RWPE1 (cell line): ENCODE measurements around the gene DHRS9.
A peak's percentile ranks its signal among the peaks of the same experiment; 100 is the strongest.

Source experiments
- CTCF ChIA-PET: fragments of 350-600 bp; sonication (Branson Sonifier 250); formaldehyde crosslinking; extraction: SDS; loops from one replicate; lab custom pipeline; 2021; lab: Yijun Ruan, JAX
- POLR2A ChIA-PET: fragments of 400-600 bp; formaldehyde crosslinking; extraction: SDS; loops from one replicate; lab custom pipeline; 2020; ENCODE audit warnings: antibody characterized with exemption; ENCODE audit not compliant: low non-redundant PET; lab: Yijun Ruan, JAX
- DNase-seq: peaks from one replicate; pipeline ENCODE4 v3.0.0; 2012; ENCODE audit warnings: low spot score
- H3K27ac ChIP-seq: fragments of 450-650 bp; 2 replicates; pipeline ENCODE4 v1.5.1; 2017
- TF ChIP-seq, protein P1 (sequence below): fragments of 450-650 bp; conservative IDR thresholded peaks from 2 replicates; pipeline ENCODE4 v1.5.1; 2017; ENCODE audit warnings: low read depth, mild to moderate bottlenecking

DHRS9 gene

DNA sequence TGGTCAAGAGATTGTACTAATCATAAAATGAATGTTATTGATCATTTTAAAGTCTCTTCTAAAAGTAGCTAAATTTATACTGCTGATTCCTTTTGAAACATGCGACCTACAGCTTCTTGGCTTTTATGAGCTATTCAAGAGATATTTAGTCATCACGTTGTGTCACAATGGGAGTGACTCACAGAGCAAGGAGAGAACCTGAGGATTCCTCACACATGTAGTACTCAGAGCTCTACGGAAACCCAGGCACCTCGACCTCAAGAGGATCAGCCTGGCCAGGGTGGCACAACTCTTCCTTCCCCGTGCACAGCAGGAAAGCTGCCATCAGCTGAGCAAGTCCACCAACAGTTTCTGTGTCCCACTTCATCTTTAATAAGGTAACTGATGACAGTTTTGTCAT is at the start of gene DHRS9:
Gene DHRS9 (plus strand): TSS at position 223 of the 400 bp plus-strand sequence. CDS start 12,019 bp downstream, outside the sequence.
- CTCF ChIA-PET = interaction anchor here (0.9 kb wide), 1 partner anchor 40 kb away, joined by 4 read pairs; no protein-coding TSS in a partner anchor
- DNase-seq = peak; percentile 84
- TF ChIP-seq, protein P1, sequence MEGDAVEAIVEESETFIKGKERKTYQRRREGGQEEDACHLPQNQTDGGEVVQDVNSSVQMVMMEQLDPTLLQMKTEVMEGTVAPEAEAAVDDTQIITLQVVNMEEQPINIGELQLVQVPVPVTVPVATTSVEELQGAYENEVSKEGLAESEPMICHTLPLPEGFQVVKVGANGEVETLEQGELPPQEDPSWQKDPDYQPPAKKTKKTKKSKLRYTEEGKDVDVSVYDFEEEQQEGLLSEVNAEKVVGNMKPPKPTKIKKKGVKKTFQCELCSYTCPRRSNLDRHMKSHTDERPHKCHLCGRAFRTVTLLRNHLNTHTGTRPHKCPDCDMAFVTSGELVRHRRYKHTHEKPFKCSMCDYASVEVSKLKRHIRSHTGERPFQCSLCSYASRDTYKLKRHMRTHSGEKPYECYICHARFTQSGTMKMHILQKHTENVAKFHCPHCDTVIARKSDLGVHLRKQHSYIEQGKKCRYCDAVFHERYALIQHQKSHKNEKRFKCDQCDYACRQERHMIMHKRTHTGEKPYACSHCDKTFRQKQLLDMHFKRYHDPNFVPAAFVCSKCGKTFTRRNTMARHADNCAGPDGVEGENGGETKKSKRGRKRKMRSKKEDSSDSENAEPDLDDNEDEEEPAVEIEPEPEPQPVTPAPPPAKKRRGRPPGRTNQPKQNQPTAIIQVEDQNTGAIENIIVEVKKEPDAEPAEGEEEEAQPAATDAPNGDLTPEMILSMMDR = no peak
- peak within 1 kb of the TSS; percentile 59 for H3K27ac ChIP-seq
- POLR2A ChIA-PET = no interaction called here

DNA sequence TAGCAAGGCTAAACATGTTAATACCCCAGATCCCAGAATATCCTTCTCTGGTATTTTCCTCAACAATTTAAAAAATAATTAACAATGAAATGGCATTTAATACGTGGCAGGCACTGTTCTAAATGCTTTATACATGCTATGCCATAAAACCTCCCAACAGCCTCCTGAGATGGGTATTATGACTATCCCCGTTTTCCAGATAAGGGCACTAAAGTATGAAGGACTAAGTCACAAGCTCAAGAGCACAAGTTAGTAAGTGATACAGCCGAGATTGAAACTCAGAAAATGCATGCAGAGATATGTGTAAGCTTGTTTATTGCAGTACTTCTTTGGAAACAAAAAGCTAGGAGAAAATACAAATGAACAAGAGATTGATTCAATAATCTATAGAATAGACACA is 46.2 kb upstream of the DHRS9 start:
- POLR2A ChIA-PET = no interaction called here
- CTCF ChIA-PET = interaction anchor here (0.8 kb wide), 1 partner anchor 87 kb away, joined by 4 read pairs; no protein-coding TSS in a partner anchor
- TF ChIP-seq, protein P1 = no peak

DNA sequence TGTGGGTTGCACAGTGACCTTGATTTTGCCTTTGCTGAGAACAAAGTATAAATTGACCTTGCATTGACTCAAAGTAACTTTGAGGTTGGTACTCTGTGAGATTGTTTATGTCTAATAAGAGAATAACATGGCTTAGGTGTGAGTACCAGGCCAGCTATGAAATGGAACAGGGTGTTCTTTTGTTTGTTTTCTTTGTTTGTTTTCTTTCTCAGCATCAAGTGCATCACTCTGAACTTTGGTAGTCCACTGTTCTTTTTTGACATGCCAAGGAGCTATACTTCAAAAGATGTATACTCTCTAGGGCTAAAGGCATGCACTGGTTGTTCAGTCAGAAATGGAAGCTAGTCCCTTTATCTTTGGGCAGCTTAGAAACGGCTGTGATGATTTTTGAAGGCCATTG is 43.3 kb upstream of the DHRS9 start:
- no peak overlapping the region for H3K27ac ChIP-seq
- DNase-seq = no peak
- ChIA-PET CTCF (interaction anchor here (0.5 kb wide), 1 partner anchor 117 kb away, joined by 3 read pairs; no protein-coding TSS in a partner anchor), POLR2A (no interaction called here)
- TF ChIP-seq, protein P1 = no peak

More for the DNA sequence above, 46.2 kb upstream of the DHRS9 start:
- H3K27ac ChIP-seq = no peak overlapping the region
- DNase-seq = no peak

DNA sequence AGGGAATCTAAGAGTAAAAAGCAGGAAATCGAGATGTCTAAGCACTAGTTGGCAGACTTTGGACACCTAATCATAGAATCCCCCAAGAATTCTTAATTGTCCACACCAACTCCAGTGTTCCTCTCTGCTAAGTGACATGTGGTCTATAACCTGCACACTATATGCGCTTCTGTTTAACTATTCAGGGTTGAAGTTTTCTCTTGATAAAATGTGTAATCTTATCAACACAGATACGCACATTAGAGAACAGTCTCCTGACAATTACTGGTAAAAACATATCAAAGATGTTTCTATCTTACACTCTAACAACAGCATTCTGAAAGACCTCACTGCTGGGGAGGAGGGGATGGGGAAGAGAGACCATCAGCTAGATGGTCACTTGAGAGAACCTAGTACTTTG is 42.1 kb upstream of the DHRS9 start:
- POLR2A ChIA-PET = no interaction called here
- CTCF ChIA-PET = no interaction called here
- DNase-seq = no peak
- H3K27ac ChIP-seq = no peak overlapping the region
- TF ChIP-seq, protein P1 = no peak

DNA sequence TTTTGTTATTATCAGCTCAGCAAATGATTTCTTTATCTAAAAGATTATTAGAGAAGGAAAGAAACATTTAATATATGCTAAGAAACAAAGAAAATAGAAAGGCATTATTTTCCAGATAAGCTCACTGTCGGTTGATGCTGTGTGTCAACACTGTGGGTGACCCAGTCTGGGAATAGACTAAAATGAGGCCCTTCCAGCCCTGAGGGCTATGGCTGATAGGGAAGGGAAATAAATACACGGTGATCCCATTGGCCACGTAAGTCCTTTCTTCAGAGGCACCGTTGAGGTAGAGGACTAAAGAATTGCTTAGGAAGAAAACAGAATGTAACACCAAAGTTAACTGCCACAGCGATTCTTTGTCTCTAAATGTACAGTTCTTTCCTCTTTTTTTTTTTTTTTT is 40.0 kb upstream of the DHRS9 start:
- H3K27ac ChIP-seq = no peak overlapping the region
- TF ChIP-seq, protein P1 = no peak
- POLR2A ChIA-PET = no interaction called here
- DNase-seq = no peak
- CTCF ChIA-PET = interaction anchor here (0.6 kb wide), 2 partner anchors 147 to 809 kb away, joined by 3 read pairs; no protein-coding TSS in a partner anchor

DNA sequence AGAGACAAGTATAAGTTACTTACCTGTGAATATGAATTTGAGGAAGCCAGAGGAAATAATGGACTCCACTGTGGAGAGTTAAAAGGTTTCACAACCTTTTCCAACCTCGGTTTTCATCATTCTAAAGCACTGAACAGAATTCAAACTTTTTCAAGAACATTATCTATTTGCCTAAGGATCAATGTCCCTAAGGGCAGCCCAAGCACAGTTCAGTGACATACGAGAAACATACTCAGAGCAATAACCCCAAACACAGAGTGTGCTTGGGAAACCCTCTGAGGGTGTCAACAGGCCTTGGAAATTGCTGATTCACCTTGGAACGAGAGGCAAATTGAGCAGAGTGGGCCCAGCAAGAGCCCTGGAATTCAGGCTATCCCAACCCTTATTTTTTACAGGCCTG is 38.2 kb upstream of the DHRS9 start, which contains the start of gene ABCB11:
Gene ABCB11 (minus strand): TSS at position 123 of the 400 bp plus-strand sequence. CDS start 13,199 bp downstream, outside the sequence.
- no peak within 1 kb of the TSS for H3K27ac ChIP-seq
- no peak for DNase-seq
- TF ChIP-seq, protein P1 = no peak

More for the DNA sequence above, 38.2 kb upstream of the DHRS9 start, which contains the start of gene ABCB11:
- ChIA-PET POLR2A (no interaction called here), CTCF (no interaction called here)
